GM19328 (cell line): Measurements from ENCODE around the gene ATG7.

ENCODE experiments used
- ATAC-seq: cut with Tn5 transposase; IDR thresholded peaks from one replicate; pipeline ENCODE4 v1.9.1; 2021; ENCODE audit warnings: mild to moderate bottlenecking, moderate library complexity; ENCODE audit not compliant: unreplicated experiment

ATG7 gene

DNA sequence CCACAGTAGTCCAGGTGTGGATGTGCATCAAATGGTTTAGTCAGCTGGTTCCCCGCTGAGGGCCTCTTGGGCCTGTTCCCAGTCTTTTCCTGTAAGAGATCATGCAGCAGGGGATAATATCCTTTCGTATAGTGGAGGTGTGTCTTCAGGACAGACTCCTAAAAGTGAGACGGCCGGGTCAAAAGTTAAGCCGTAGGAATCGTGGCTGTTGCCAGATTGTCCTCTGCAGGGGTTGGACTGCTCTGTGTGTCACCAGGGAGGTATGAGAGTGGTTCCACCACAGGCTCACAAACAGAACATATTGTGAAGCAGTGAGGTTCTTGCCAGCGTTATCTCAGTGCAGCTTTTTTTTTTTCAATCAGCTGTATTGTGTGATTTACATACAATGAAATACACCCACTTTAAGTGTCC, 276.5 kb downstream of the ATG7 start:
- ATAC-seq, result no peak

DNA sequence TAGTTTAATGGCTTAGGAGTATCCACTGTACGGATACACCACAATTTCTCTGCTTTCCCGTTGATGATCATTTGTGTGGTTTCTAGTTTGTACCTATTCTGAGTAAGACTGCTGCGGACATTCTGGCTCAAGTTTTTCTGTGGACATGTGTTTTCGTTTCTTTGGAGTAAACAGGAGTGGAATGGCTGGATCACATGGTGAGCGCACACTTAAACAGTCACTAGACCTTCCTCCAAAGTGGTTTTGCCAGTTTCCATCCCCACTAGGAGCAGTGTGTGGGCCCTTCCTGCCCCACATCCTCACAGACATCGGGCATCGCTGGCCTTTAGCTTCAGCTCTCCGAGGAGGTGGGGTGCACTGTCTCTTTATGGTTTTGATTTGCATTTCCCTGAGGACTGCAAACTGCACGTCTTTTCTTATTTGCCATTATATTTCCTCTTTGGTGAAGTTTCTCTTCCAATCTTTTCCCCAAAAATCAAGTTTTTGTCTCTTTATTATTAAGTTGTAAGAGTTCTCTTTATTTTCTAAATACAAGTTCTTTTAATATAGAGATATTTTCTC, 277.5 kb downstream of the ATG7 start:
- ATAC-seq, result no peak

DNA sequence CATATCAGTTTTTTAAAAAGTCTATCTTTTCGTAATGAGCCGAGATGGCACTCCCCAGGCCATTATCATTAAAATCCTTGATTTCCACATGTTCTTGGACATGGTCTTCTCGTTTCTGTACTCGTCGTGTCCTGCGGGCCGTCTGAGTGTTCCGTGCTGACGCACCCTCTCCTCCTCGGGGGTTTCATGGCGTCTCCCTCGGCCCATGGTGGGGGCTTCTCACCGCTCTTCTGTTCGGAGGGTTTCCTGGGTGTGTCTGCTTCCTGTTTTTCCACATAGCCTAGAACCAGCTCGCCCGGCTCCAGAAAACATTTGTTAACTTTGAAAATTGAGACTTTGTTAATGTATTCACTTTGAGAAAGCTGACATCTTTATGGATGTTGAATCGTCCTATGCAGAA, 278.8 kb downstream of the ATG7 start:
- ATAC-seq, result no peak

GRCh38 chr3:11552289-11553264, 280.4 kb downstream of the ATG7 start:
- no peak for ATAC-seq

GRCh38 chr3:11553436-11554235, 281.4 kb downstream of the ATG7 start:
- no peak for ATAC-seq

DNA sequence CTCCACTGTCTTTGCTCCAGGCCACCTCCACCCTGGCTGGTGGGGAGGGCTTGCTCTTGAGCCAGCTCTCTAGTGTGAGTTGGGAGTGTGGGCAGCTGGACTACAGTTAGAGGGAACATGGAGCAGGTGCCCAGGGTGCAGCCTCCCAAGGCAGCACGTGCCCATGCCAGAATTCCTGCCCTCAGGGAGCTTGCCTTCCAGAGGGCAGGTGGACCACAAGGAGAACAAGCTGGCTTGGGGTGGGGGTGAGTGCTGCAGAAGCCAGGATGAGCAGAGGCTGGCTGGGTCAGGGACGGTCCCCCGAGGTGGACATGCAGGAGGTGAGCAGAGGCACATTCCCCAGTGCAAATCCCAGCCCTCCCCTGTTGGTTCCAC, 282.0 kb downstream of the ATG7 start:
- ATAC-seq, result no peak

DNA sequence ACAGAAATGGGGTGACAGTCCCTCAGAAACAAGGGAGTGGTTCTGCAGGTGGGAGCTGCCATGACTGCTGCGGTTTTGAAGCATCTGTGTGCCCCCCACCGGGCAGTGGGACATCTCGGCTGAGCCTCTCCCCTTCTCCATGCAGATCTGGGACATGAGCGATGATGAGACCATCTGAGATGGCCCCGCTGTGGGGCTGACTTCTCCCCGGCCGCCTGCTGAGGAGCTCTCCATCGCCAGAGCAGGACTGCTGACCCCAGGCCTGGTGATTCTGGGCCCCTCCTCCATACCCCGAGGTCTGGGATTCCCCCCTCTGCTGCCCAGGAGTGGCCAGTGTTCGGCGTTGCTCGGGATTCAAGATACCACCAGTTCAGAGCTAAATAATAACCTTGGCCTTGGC, 282.5 kb downstream of the ATG7 start:
- ATAC-seq, result no peak

DNA sequence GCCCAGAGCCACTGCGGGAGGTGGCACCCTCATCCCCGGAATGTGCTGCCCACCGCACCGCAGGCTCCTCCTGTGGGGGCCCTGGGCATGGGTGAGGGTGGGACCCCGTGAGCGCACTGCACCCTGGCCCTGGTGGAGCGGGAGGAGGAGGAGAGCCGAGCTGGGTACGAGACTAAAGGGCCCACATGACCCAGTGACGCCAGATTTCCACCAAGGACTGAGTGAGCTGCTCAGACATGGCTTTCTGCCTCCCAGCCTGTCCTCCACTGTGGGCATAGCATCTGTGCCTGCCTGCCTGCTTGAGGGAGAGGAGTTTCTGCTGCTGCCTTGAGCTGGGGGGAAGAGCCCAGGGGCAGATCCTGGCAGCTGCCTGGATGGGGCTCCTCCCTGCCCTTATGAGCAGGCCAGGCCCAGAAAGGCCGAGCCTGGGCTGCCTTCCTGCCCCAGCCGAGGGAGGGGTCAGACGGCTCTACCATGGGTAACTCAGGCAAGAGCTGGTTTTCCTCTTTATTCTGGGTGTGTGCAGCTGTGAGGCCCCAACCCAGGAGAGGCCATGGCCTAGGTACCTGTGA, 283.1 kb downstream of the ATG7 start:
- no peak for ATAC-seq

DNA sequence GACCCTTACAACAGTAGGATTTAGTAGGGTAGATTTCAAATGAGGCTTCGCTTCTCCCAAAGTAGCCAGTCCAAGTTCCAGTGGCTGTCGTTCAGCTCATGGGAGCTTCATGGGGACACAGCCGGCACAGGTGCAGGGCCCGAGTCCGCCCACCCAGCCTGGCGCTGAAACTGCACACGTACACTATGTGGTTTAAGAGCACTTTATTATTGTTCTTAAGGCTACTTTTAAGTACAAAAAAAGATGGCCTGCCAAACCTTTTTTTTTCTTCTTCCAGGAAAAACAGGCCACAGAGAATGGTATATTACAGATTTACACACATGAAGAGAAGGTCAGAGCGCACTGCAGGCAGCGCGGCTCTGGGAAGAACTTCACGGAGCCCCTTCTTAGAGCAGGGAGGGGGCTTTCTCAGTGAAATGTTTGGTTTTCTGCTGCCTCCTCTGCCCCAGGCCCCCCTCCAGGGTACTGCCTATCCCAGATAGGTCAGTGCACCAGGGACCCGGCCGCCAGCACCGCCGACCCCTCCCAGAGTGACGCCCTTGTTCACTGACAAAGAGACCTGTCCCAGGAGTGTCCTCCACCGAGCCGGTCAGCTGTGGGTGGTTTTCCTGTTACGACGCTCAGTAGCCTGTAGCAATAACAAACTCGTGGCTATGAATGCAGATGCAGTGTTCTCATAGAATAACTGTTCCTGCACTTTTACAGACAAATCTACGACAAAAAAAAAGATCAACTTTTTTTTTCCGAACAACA, 283.9 kb downstream of the ATG7 start:
- no peak for ATAC-seq

DNA sequence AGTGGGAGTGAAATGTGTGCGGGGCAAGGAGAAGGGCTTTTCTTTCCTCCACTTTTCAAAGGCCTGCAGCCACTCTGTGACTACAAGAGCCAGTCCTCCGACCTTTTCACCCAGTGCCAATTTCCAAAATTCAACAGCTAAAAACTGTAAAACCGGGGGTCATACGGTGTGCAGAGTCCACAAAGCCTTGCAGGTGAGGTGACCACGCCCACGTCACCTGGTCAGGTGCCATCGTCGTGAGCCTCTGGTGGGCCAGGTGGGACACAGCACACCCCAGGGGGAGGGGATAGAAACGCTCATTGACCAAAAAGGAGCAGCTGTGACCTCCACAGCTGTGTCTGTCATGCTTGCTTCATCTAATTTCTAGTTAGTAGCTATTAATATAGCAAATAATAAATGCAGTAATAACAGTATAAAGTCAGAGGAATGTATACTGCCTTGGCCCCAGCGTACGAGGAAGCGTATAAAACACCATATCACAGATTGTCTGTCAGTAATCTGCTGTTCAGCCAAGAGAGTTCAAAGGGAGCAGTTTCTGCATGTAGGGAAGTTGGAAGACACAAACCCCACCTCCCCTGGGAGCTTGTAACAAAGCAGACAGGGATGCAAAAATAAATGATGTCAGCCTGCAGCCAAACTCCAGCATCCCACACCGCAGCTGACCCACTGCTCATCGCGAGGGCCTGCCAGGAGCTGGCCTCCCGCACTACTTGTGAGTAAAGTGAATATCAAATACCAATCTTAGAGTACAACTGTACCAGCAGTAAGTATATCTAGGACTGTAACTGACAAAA, 284.9 kb downstream of the ATG7 start:
- no peak for ATAC-seq

DNA sequence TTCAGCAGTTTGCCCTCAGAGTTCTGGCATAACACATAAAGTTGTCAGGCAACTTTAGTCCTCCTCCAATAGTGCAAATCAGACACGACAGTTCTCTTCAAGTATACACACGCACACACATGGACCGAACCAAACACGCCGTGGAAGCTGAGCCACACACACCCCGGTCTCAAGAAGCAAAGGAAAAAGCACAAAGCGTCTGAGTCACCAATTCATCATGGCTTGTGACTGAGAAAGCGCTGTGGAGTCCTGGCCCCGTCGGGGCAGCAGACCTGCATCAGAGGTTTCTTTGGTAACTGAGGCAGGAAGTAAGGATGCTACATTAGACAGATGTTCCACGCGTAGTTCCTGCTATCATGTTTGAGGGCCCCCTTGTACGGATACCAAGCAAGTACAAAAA, 285.8 kb downstream of the ATG7 start:
- no peak for ATAC-seq

GRCh38 chr3:11558411-11558903, 286.3 kb downstream of the ATG7 start:
- ATAC-seq, result no peak

GRCh38 chr3:11558918-11559815, 287.0 kb downstream of the ATG7 start:
- no peak for ATAC-seq

DNA sequence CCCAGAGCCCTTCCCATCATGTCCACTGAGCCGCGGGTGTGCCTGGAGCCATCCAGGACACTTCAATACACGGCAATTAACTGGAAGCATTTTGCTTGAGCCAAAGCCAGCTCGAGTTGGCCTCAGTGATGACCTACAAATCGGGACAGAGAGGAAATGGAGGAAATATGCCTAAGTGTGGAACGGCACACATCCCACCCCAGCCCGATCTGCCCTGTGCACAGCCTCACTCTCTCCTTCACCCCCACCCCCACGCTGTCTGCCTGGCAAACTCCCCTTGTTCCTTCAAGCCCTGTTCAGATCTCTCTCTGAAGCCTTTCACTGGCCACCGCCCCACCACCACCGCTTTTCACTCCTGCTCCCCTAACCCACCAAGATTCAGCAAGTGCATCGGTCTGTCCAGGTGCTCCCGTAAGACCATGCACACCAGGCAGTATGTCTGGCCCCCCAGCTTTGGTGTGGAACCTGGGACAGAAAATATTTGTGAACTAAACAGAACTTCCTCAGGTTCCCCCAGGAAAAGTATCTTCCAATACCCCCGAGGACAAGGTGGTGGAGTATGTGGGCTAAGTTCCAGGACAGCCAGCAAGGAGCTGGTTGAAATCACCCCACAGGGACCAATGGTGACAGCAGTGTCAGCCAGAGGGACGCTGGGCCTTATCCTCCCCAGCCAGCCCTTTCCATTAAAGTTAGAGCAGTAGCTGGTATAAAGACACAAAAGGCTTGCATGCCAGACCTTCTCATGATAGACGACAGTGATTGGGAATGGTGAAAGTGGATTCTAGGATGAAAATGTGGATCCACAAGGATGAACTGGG, 287.8 kb downstream of the ATG7 start:
- ATAC-seq, result no peak

DNA sequence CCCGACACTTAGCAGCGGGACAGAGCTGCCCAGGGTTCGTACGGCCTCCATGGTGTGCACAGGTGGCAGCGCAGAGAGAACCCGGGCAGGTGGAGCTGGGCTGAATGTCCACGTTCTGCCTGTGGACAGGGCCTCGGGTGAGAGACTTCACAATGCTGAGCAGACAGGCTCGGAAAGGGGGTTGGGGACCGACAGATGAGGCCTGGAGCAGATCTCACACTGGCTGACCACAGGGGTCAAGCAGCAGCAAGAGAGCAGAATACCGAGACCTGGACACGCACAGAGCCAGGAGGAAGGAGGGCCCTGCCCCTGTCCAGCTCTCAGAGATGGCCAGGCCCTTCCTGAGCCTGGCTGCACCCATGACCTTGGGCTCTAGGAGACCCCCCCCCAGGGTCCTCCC, 288.5 kb downstream of the ATG7 start:
- no peak for ATAC-seq

GRCh38 chr3:11562277-11562881, 290.2 kb downstream of the ATG7 start:
- no peak for ATAC-seq

DNA sequence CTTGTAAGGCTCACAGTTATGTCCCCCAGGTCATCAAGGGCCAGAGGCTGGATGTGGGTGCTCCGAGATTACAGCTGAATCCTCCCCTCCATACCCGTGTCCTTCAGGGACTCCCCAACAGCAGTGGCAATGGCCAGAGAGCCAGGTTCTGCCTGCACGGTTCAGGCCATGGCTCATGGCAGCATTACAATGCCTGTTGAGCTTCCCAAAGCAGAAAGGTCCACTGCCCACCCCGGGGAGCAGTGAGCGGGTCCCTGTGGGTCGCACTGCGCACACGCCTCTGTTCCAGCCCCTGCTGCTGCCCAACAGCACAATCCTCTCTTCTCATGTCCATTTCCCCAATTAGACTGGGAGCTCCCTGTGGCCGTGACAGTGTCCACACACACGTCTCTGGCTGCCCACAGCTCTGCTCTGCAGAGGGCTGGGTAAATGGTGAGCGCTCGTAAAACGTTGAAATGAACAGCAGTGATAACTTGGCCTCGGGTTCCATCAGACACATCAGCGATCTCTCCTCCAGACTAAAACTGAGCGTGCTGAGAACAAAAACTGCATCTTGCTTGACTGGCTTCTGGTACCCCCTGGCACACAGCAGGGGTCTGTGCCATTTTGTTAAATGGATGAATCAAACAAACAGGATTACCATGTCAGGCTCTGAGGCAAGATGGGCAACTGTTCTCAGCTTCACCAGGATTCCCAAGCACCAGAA, 291.1 kb downstream of the ATG7 start:
- ATAC-seq, result no peak
